KG1 (cell line): Measurements from ENCODE around the gene DOCK7.
A peak's percentile ranks its signal among the peaks of the same experiment; 100 is the strongest.
"Not testable (repeated sequence)": the region's sequence is repeated elsewhere in the genome, so short reads cannot be mapped to it uniquely, and the experiment has no call there.

Source experiments
- DNase-seq: peaks from one replicate; lab custom pipeline; 2025; lab: John Stamatoyannopoulos, UW

Gene DOCK7

GRCh38 chr1:62694479-62694878, 6.3 kb upstream of the DOCK7 start:
- DNase-seq = not testable (repeated sequence)

- no peak for DNase-seq
Observed at GRCh38 chr1:62693123-62693522, 4.9 kb upstream of the DOCK7 start.

- no peak for DNase-seq
Observed at GRCh38 chr1:62691062-62691844, 3.1 kb upstream of the DOCK7 start.

GRCh38 chr1:62689524-62689923, 1.3 kb upstream of the DOCK7 start:
- no peak for DNase-seq

- no peak for DNase-seq
Observed at GRCh38 chr1:62688687-62689085, 500 bp upstream of the DOCK7 start.

GRCh38 chr1:62687421-62687902, 724 bp downstream of the DOCK7 start:
- DNase-seq = peak; percentile 34

- DNase-seq = no peak
Observed at GRCh38 chr1:62686822-62687221, 1.4 kb downstream of the DOCK7 start.

GRCh38 chr1:62685431-62685859, 2.7 kb downstream of the DOCK7 start:
- DNase-seq = no peak

GRCh38 chr1:62682531-62682930, 5.7 kb downstream of the DOCK7 start:
- DNase-seq = no peak

- DNase-seq = not testable (repeated sequence)
Observed at GRCh38 chr1:62680992-62681391, 7.2 kb downstream of the DOCK7 start.

- DNase-seq = not testable (repeated sequence)
Observed at GRCh38 chr1:62677822-62678221, 10.4 kb downstream of the DOCK7 start.

- DNase-seq = no peak
Observed at GRCh38 chr1:62676611-62677356, 11.4 kb downstream of the DOCK7 start.

- no peak for DNase-seq
Observed at GRCh38 chr1:62673629-62674028, 14.6 kb downstream of the DOCK7 start.

GRCh38 chr1:62672029-62672428, 16.2 kb downstream of the DOCK7 start:
- no peak for DNase-seq

GRCh38 chr1:62654744-62655143, 33.4 kb downstream of the DOCK7 start:
- DNase-seq = no peak

- no peak for DNase-seq
Observed at GRCh38 chr1:62652387-62652786, 35.8 kb downstream of the DOCK7 start.

GRCh38 chr1:62643283-62643682, 44.9 kb downstream of the DOCK7 start:
- DNase-seq = no peak

- no peak for DNase-seq
Observed at GRCh38 chr1:62637392-62638105, 50.6 kb downstream of the DOCK7 start.

- DNase-seq = no peak
Observed at GRCh38 chr1:62628506-62628905, 59.7 kb downstream of the DOCK7 start.

- peak; percentile 5 for DNase-seq
Observed at GRCh38 chr1:62625415-62625814, 62.8 kb downstream of the DOCK7 start.

GRCh38 chr1:62621907-62622306, 66.3 kb downstream of the DOCK7 start:
- DNase-seq = no peak

GRCh38 chr1:62613890-62614289, 74.3 kb downstream of the DOCK7 start:
- DNase-seq = no peak

- no peak for DNase-seq
Observed at GRCh38 chr1:62613325-62613727, 74.9 kb downstream of the DOCK7 start.
